H1 (cell line): Measurements from ENCODE around the gene RPS27.

Experiments
- ATF2 ChIP-seq: IDR thresholded peaks from 2 replicates; pipeline ENCODE4 v1.6.1; 2012; ENCODE audit warnings: low read length, inconsistent platforms
- CTCF ChIP-seq, 3 experiments: IDR thresholded peaks; 1 replicate in 2 of 3; 2 replicates in 1 of 3; pipeline versions ENCODE4 v1.5.1 to v1.6.1; 2011; ENCODE audit warnings: low read length in 3 of 3, mild to moderate bottlenecking in 3 of 3, inconsistent platforms in 2 of 3, low read depth in 1 of 3, moderate library complexity in 1 of 3; ENCODE audit not compliant: insufficient read depth in 1 of 3; ENCODE audit errors: control extremely low read depth in 1 of 3
- HDAC2 ChIP-seq, 2 experiments: fragments of 300-600 bp in 1 of 2; sonication (generic) in 1 of 2; IDR thresholded peaks; 2 replicates each; pipeline ENCODE4 v1.6.1; 2011 to 2012; ENCODE audit warnings: low read depth in 2 of 2, low read length in 2 of 2, mild to moderate bottlenecking in 2 of 2, moderate library complexity in 2 of 2, borderline replicate concordance in 1 of 2, inconsistent platforms in 1 of 2
- NRF1 ChIP-seq: IDR thresholded peaks from 2 replicates; pipeline ENCODE4 v1.6.1; 2011; ENCODE audit warnings: mild to moderate bottlenecking, low read depth, low read length, improper control_type of control experiment
- POLR2A ChIP-seq, 2 experiments: IDR thresholded peaks; 1 replicate in 1 of 2; 2 replicates in 1 of 2; pipeline ENCODE4 v1.6.1; 2011; ENCODE audit warnings: low read depth in 2 of 2, low read length in 2 of 2, mild to moderate bottlenecking in 2 of 2; ENCODE audit errors: control extremely low read depth in 1 of 2
- POU5F1 ChIP-seq: IDR thresholded peaks from 2 replicates; pipeline ENCODE4 v1.6.1; 2011; ENCODE audit warnings: low read depth, mild to moderate bottlenecking, low read length, moderate library complexity
- RAD21 ChIP-seq, 2 experiments: IDR thresholded peaks in 1 of 2; conservative IDR thresholded peaks in 1 of 2; 2 replicates each; pipeline ENCODE4 v1.6.1; 2011; ENCODE audit warnings: low read depth in 2 of 2, low read length in 2 of 2, improper control_type of control experiment in 1 of 2, inconsistent platforms in 1 of 2, mild to moderate bottlenecking in 1 of 2, moderate library complexity in 1 of 2
- TCF12 ChIP-seq: IDR thresholded peaks from 2 replicates; pipeline ENCODE4 v1.6.1; 2011; ENCODE audit warnings: low read depth, mild to moderate bottlenecking, low read length

GRCh38 chr1:153968408-153968807 is 22.2 kb upstream of the RPS27 start:
- TF ChIP-seq ATF2, result no peak
- TF ChIP-seq TCF12, result no peak
- no peak for TF ChIP-seq HDAC2 (IDR thresholded peaks at IDR 0.05; ENCODE audit: borderline replicate concordance in 1 of 2, low read depth in 2 of 2, low read length in 2 of 2)
- no peak for TF ChIP-seq CTCF (IDR thresholded peaks at IDR 0.05; ENCODE audit: control extremely low read depth in 1 of 3, insufficient read depth in 1 of 3, low read depth in 1 of 3, low read length in 3 of 3)
- TF ChIP-seq POLR2A (IDR thresholded peaks at IDR 0.05; ENCODE audit: control extremely low read depth in 1 of 2, low read depth in 2 of 2, low read length in 2 of 2), result no peak
- TF ChIP-seq RAD21 (IDR thresholded peaks at IDR 0.05 in 1 of 2, conservative IDR thresholded peaks at IDR 0.05 in 1 of 2; ENCODE audit: low read depth in 2 of 2, low read length in 2 of 2), result no peak
- no peak for TF ChIP-seq NRF1
- TF ChIP-seq POU5F1, result no peak
